Cardiac muscle cell (in vitro differentiated cells and primary cell): ENCODE data around the gene FAM181A. TPM values are rescaled to one million over a fixed set of nuclear protein-coding genes. Genes with fewer than 3 reads are reported as not detected.

ENCODE experiments used
- DNase-seq, 2 donors: peaks; one replicate each; pipeline versions ENCODE4 v3.0.0 to v3.0.0-alpha.2; 2010 to 2017; ENCODE audit warnings: low read depth in 1 of 2, low spot score in 1 of 2
- H3K27ac ChIP-seq: fragments of 200-600 bp; sonication (generic); 2 replicates; pipeline ENCODE4 v1.5.1; 2016
- H3K27me3 ChIP-seq: fragments of 200-600 bp; sonication (generic); 2 replicates; pipeline ENCODE4 v1.6.0; 2016; ENCODE audit warnings: control low read depth
- H3K36me3 ChIP-seq: fragments of 200-600 bp; sonication (generic); 2 replicates; pipeline ENCODE4 v1.5.1; 2016; ENCODE audit warnings: control low read depth
- H3K4me1 ChIP-seq: fragments of 200-600 bp; sonication (generic); 2 replicates; pipeline ENCODE4 v1.8.1; 2017; ENCODE audit warnings: low read depth, mild to moderate bottlenecking, mixed run types
- H3K4me3 ChIP-seq: fragments of 200-600 bp; sonication (generic); 2 replicates; pipeline ENCODE4 v1.5.1; 2016; ENCODE audit warnings: mild to moderate bottlenecking
- H3K9me3 ChIP-seq: fragments of 200-600 bp; sonication (generic); 2 replicates; pipeline ENCODE4 v1.5.1; 2017; ENCODE audit warnings: low read depth, mild to moderate bottlenecking, control low read depth
- CTCF ChIP-seq: IDR thresholded peaks from 2 replicates; pipeline ENCODE4 v1.5.1; 2012; ENCODE audit warnings: low read depth, mild to moderate bottlenecking, low read length
- polyA plus RNA-seq: library from polyadenylated mRNA; unstranded; fragments of >200 nt; fragmentation: Nextera tagmentation; extraction: Ambion mirVana; gene quantifications from 2 replicates; pipeline ENCODE4 v1.2.1, GENCODE V29; 2016
- total RNA-seq: library from RNA; depleted of rRNA; stranded (reverse); fragments of >200 nt; gene quantifications from 2 replicates; pipeline ENCODE4 v1.2.3, GENCODE V29; 2016

FAM181A gene
- total and polyA plus RNA-seq, 2 experiments from 2014 or later: not detected

- no peaks in the 10 kb centered on the region for H3K36me3 ChIP-seq
- no peak overlapping the region for H3K27ac ChIP-seq
- no peaks in the 10 kb centered on the region for H3K9me3 ChIP-seq
- no peak for TF ChIP-seq CTCF
- H3K27me3 ChIP-seq: no peaks in the 10 kb centered on the region
- no peak overlapping the region for H3K4me3 ChIP-seq
- no peak for DNase-seq
- peaks cover 3% of the 10 kb centered on the region for H3K4me1 ChIP-seq
Measured at GRCh38 chr14:93898731-93899130, 28.4 kb upstream of the FAM181A start.

GRCh38 chr14:93901813-93902212 is 25.3 kb upstream of the FAM181A start:
- DNase-seq: no peak
- Histone ChIP-seq H3K27me3 (no peaks in the 10 kb centered on the region), H3K9me3 (no peaks in the 10 kb centered on the region), H3K36me3 (no peaks in the 10 kb centered on the region), H3K4me1 (peaks cover 3% of the 10 kb centered on the region), H3K4me3 (no peak overlapping the region), H3K27ac (no peak overlapping the region)
- no peak for TF ChIP-seq CTCF

DNA sequence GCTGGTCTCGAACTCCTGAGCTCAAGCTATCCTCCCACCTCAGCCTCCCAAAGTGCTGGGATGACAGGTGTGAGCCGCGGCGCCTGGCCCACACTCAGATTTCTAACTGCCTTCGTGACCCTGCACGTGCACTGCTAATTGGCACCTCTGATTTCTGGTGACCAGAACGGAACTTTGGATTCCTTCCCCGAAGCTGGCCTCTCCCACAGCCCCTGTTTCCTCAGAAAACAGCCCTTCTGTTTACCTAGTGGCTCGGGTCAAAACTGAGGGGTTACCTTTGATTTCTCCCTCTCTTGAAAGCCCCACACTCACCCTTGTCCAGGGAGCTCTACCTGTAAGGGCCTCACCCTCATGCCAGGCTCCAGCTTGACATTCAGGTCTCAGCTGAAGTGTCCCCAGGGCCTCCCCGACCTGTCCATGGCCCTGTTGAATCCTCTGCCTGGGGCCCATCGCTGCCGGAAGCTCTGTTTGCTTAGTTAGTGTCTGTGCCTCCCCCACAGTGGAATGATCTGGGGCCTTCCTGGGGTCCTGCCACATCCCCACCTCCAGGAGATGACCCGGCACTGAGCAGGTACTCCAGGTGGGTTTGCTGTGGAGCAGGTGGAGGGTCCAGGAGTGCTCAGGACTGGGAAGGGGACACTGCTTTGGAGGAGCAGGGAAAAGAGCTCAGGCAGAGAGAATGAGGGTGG is 24.4 kb upstream of the FAM181A start:
- peaks cover 3% of the 10 kb centered on the region for H3K4me1 ChIP-seq
- TF ChIP-seq CTCF: no peak
- no peak overlapping the region for H3K4me3 ChIP-seq
- no peak overlapping the region for H3K27ac ChIP-seq
- DNase-seq: no peak
- no peaks in the 10 kb centered on the region for H3K9me3 ChIP-seq
- no peaks in the 10 kb centered on the region for H3K36me3 ChIP-seq
- no peaks in the 10 kb centered on the region for H3K27me3 ChIP-seq

DNA sequence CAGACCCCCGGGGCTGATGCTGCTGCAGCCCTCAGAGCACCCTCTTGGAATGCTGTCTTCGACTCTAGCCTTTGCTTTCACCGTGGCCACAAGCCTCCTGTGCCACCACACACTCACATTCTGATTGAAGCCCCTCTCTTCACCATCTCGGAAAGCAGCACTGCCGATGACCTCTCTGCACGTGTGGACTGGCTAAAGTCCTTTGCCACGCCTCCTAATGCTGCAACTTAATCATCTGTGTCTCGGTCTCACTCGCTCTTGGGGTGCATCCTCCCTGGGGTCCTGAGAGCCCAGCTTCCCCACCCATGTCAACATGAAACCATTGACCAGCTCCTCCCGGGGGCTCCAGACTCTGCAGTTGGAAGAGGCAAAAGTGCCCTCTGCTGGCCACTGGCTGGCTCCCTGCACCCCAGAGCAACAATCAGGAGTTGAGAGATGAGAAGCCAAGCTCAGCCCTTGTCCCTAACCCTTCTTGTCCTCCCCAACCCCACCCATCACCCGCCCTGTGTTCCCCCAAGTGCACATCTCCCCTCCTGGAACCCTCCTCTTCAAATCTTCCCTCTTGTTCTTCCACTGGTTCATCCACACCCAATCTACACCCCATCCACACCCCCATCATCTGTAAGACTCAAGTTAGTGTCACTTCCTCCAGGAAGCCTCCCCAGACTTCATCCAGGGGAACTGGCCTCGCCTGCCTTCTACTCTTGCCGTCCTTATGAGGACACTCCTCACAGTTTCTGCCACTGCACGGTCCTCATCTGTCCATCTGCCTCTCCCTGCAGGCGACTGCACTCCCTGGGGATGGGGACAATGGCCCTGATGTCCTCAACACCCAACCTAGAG is 23.6 kb upstream of the FAM181A start:
- no peaks in the 10 kb centered on the region for H3K4me1 ChIP-seq
- no peaks in the 10 kb centered on the region for H3K27me3 ChIP-seq
- peak; percentile 45 for TF ChIP-seq CTCF
- no peaks in the 10 kb centered on the region for H3K9me3 ChIP-seq
- H3K27ac ChIP-seq: no peak overlapping the region
- H3K36me3 ChIP-seq: no peaks in the 10 kb centered on the region
- DNase-seq: peak in 1 of 2 donors; percentile 63
- no peak overlapping the region for H3K4me3 ChIP-seq

- no peak overlapping the region for H3K27ac ChIP-seq
Measured at GRCh38 chr14:93905623-93906022, 21.5 kb upstream of the FAM181A start.

More at GRCh38 chr14:93905623-93906022, 21.5 kb upstream of the FAM181A start:
- H3K27me3 ChIP-seq: no peaks in the 10 kb centered on the region
- H3K4me1 ChIP-seq: no peaks in the 10 kb centered on the region
- DNase-seq: no peak
- no peak overlapping the region for H3K4me3 ChIP-seq
- no peaks in the 10 kb centered on the region for H3K36me3 ChIP-seq
- H3K9me3 ChIP-seq: no peaks in the 10 kb centered on the region
- TF ChIP-seq CTCF: no peak
